Panc1 (cell line): Measurements from ENCODE around the gene IRF2BP2.

Source experiments
- POLR2AphosphoS5 ChIP-seq: IDR thresholded peaks from 2 replicates; pipeline ENCODE4 v1.6.1; 2012; ENCODE audit warnings: mild to moderate bottlenecking, low read depth, low read length, moderate library complexity
- TCF7L2 ChIP-seq: IDR thresholded peaks from 2 replicates; pipeline ENCODE4 v1.6.1; 2011; ENCODE audit warnings: mild to moderate bottlenecking, low read depth, low read length, inconsistent platforms
- TF ChIP-seq, protein P1 (sequence below): fragments of 450-650 bp; IDR thresholded peaks from 2 replicates; pipeline ENCODE4 v1.5.1; 2017; ENCODE audit warnings: mild to moderate bottlenecking
- TF ChIP-seq, protein P2 (sequence below), 2 experiments: IDR thresholded peaks; 2 replicates each; pipeline ENCODE4 v1.6.1; 2011 to 2012; ENCODE audit warnings: low read depth in 2 of 2, control low read depth in 1 of 2, low read length in 1 of 2, mild to moderate bottlenecking in 1 of 2, moderate library complexity in 1 of 2; ENCODE audit not compliant: insufficient read depth in 1 of 2

DNA sequence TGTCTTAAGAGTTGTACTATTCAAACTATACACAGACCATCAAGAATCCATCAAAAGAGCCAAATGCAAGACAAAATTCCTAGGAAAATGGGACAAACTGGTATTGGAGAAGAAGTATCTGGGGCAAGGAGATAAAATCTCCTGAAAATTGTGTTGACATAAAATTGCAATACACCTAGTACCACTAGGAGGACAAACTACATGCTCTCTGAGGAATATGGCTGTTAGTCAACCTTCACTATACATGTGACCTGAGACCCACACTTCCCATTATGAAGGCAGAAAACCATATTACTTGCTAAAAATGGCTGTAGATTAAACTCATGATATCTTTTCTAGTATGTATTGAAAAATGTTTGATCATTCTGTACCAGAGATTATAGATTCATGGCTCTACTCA lies 30.0 kb downstream of the IRF2BP2 start:
- TF ChIP-seq, protein P1, sequence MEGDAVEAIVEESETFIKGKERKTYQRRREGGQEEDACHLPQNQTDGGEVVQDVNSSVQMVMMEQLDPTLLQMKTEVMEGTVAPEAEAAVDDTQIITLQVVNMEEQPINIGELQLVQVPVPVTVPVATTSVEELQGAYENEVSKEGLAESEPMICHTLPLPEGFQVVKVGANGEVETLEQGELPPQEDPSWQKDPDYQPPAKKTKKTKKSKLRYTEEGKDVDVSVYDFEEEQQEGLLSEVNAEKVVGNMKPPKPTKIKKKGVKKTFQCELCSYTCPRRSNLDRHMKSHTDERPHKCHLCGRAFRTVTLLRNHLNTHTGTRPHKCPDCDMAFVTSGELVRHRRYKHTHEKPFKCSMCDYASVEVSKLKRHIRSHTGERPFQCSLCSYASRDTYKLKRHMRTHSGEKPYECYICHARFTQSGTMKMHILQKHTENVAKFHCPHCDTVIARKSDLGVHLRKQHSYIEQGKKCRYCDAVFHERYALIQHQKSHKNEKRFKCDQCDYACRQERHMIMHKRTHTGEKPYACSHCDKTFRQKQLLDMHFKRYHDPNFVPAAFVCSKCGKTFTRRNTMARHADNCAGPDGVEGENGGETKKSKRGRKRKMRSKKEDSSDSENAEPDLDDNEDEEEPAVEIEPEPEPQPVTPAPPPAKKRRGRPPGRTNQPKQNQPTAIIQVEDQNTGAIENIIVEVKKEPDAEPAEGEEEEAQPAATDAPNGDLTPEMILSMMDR = no peak; the same call in 1 of the 2 replicates
- no peak for TF ChIP-seq POLR2AphosphoS5
- TF ChIP-seq, protein P2, sequence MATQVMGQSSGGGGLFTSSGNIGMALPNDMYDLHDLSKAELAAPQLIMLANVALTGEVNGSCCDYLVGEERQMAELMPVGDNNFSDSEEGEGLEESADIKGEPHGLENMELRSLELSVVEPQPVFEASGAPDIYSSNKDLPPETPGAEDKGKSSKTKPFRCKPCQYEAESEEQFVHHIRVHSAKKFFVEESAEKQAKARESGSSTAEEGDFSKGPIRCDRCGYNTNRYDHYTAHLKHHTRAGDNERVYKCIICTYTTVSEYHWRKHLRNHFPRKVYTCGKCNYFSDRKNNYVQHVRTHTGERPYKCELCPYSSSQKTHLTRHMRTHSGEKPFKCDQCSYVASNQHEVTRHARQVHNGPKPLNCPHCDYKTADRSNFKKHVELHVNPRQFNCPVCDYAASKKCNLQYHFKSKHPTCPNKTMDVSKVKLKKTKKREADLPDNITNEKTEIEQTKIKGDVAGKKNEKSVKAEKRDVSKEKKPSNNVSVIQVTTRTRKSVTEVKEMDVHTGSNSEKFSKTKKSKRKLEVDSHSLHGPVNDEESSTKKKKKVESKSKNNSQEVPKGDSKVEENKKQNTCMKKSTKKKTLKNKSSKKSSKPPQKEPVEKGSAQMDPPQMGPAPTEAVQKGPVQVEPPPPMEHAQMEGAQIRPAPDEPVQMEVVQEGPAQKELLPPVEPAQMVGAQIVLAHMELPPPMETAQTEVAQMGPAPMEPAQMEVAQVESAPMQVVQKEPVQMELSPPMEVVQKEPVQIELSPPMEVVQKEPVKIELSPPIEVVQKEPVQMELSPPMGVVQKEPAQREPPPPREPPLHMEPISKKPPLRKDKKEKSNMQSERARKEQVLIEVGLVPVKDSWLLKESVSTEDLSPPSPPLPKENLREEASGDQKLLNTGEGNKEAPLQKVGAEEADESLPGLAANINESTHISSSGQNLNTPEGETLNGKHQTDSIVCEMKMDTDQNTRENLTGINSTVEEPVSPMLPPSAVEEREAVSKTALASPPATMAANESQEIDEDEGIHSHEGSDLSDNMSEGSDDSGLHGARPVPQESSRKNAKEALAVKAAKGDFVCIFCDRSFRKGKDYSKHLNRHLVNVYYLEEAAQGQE (IDR thresholded peaks at IDR 0.05; ENCODE audit: insufficient read depth in 1 of 2, low read depth in 2 of 2, low read length in 1 of 2) = no peak
- no peak for TF ChIP-seq TCF7L2
